Measurements from ENCODE around the gene ELP6. TPM values are rescaled to one million over a fixed set of nuclear protein-coding genes. Genes with fewer than 3 reads are reported as not detected.
"Not testable (repeated sequence)": the region's sequence is repeated elsewhere in the genome, so short reads cannot be mapped to it uniquely, and the experiment has no call there.

ELP6 gene
- total RNA-seq, 2 experiments from 2014 or later = 11.0 to 12.3 TPM

DNA sequence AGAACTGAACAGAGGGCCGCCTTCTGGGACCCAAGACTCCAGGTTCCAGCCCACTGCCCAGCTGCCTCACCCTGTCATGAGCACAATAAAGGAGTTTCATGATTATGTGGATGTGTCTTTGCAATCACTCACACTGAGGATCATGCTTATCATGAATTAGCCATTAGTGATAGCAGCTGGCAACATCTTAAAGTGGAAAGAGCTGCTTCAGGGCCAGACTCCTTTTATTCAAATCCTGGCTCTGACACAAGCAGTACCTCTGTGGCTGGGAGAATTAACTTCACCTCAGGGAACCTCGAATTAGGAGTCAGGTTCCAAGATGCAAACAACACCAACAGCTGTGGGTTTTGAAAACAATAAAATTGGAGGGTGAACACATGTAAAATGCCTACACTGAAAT, 31.1 kb downstream of the ELP6 start:
- H3K27ac Mint-ChIP-seq = no peak overlapping the region
- CTCF ChIA-PET = interaction anchor here (0.8 kb wide), 1 partner anchor 62 kb away, joined by 3 read pairs; no protein-coding TSS in a partner anchor

DNA sequence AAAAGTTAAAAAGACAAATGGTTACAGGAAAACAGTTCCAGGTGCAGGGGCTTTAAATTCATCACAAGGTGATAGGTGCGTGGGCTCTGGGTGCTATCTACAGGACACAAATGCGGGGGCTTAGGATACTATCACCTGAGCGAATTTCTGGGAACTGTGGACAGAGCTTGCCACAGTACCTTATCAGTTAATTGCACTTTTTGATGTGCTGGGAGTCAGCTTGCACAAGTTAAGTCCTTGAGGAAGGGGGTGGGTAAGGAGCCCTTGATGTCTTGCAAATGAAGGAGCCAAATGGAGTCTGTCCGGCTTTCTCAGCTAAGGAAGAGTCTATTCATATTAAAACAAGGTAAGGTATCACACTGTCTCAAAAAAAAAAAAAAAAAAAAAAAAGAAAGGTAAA, 31.7 kb downstream of the ELP6 start:
- H3K27ac ChIP-seq (ENCODE audit: low read depth in 1 of 2, low read length in 2 of 2); H3K36me3 ChIP-seq (ENCODE audit: insufficient read depth, low read length); H3K9me3 Mint-ChIP-seq; H3K4me1 ChIP-seq (ENCODE audit: insufficient read depth, low read length); H3K4me3 Mint-ChIP-seq; ATAC-seq (ENCODE audit: poor library complexity); H3K27ac Mint-ChIP-seq; H3K4me3 ChIP-seq (ENCODE audit: low read length); H3K9me3 ChIP-seq (ENCODE audit: control insufficient read depth in 1 of 2, insufficient read depth in 1 of 2, low read length in 2 of 2); H3K27me3 ChIP-seq (ENCODE audit: control insufficient read depth in 1 of 2, insufficient read depth in 2 of 2, low read length in 2 of 2); H3K36me3 Mint-ChIP-seq (ENCODE audit: low read depth); intact Hi-C loops (cut with DNase I, micrococcal nuclease); H3K27me3 Mint-ChIP-seq; CTCF ChIA-PET; H3K4me1 Mint-ChIP-seq (ENCODE audit: low read depth); DNase-seq: not testable (repeated sequence)
- POLR2A ChIA-PET = interaction anchor here (0.6 kb wide), 1 partner anchor 144 kb away, joined by 3 read pairs; no protein-coding TSS in a partner anchor

More for the DNA sequence above, 31.1 kb downstream of the ELP6 start:
- no peak overlapping the region for H3K27ac ChIP-seq (ENCODE audit: low read depth in 1 of 2, low read length in 2 of 2)
- H3K36me3 Mint-ChIP-seq (ENCODE audit: low read depth) = peaks cover 7% of the 10 kb centered on the region
- no peaks in the 10 kb centered on the region for H3K9me3 Mint-ChIP-seq
- H3K9me3 ChIP-seq (ENCODE audit: control insufficient read depth in 1 of 2, insufficient read depth in 1 of 2, low read length in 2 of 2) = no peaks in the 10 kb centered on the region
- H3K4me1 Mint-ChIP-seq (ENCODE audit: low read depth) = no peaks in the 10 kb centered on the region
- no peak overlapping the region for H3K4me3 ChIP-seq (ENCODE audit: low read length)
- intact Hi-C loops (cut with DNase I, micrococcal nuclease) = no loop called here
- H3K27me3 ChIP-seq (ENCODE audit: control insufficient read depth in 1 of 2, insufficient read depth in 2 of 2, low read length in 2 of 2) = no peaks in the 10 kb centered on the region
- POLR2A ChIA-PET = no interaction called here
- ATAC-seq (ENCODE audit: poor library complexity) = no peak
- TF ChIP-seq, protein P1, sequence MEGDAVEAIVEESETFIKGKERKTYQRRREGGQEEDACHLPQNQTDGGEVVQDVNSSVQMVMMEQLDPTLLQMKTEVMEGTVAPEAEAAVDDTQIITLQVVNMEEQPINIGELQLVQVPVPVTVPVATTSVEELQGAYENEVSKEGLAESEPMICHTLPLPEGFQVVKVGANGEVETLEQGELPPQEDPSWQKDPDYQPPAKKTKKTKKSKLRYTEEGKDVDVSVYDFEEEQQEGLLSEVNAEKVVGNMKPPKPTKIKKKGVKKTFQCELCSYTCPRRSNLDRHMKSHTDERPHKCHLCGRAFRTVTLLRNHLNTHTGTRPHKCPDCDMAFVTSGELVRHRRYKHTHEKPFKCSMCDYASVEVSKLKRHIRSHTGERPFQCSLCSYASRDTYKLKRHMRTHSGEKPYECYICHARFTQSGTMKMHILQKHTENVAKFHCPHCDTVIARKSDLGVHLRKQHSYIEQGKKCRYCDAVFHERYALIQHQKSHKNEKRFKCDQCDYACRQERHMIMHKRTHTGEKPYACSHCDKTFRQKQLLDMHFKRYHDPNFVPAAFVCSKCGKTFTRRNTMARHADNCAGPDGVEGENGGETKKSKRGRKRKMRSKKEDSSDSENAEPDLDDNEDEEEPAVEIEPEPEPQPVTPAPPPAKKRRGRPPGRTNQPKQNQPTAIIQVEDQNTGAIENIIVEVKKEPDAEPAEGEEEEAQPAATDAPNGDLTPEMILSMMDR (IDR thresholded peaks at IDR 0.05) = no peak
- no peaks in the 10 kb centered on the region for H3K36me3 ChIP-seq (ENCODE audit: insufficient read depth, low read length)
- H3K4me1 ChIP-seq (ENCODE audit: insufficient read depth, low read length) = no peaks in the 10 kb centered on the region
- no peaks in the 10 kb centered on the region for H3K27me3 Mint-ChIP-seq
- DNase-seq = no peak
- H3K4me3 Mint-ChIP-seq = no peak overlapping the region

DNA sequence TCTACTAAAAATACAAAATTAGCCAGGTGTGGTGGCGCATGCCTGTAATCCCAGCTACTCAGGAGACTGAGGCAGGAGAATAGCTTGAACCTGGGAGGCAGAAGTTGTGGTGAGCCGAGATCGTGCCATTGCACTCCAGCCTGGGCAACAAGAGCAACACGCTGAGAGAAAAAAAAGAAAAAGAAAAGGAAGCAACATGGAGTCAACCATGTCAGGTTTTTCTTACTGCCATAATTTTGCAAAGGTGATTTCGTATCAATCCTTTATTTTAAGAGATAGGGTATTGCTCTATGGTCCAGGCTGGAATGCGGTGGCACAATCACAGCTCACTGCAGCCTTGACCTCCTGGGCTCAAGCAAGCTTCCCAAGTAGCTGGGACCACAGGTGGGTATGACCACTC, 33.2 kb downstream of the ELP6 start:
- peak in 1 of 14 experiments; percentile 2 for DNase-seq
- POLR2A ChIA-PET; H3K27me3 ChIP-seq (ENCODE audit: control insufficient read depth in 1 of 2, insufficient read depth in 2 of 2, low read length in 2 of 2); H3K27me3 Mint-ChIP-seq; H3K36me3 ChIP-seq (ENCODE audit: insufficient read depth, low read length); H3K9me3 ChIP-seq (ENCODE audit: control insufficient read depth in 1 of 2, insufficient read depth in 1 of 2, low read length in 2 of 2); H3K27ac ChIP-seq (ENCODE audit: low read depth in 1 of 2, low read length in 2 of 2); intact Hi-C loops (cut with DNase I, micrococcal nuclease); H3K27ac Mint-ChIP-seq; H3K36me3 Mint-ChIP-seq (ENCODE audit: low read depth); H3K4me3 Mint-ChIP-seq; H3K9me3 Mint-ChIP-seq; H3K4me3 ChIP-seq (ENCODE audit: low read length); ATAC-seq (ENCODE audit: poor library complexity); CTCF ChIA-PET: not testable (repeated sequence)
- H3K4me1 Mint-ChIP-seq (ENCODE audit: low read depth) = peaks cover 15% of the 10 kb centered on the region
- peaks cover 12% of the 10 kb centered on the region for H3K4me1 ChIP-seq (ENCODE audit: insufficient read depth, low read length)

DNA sequence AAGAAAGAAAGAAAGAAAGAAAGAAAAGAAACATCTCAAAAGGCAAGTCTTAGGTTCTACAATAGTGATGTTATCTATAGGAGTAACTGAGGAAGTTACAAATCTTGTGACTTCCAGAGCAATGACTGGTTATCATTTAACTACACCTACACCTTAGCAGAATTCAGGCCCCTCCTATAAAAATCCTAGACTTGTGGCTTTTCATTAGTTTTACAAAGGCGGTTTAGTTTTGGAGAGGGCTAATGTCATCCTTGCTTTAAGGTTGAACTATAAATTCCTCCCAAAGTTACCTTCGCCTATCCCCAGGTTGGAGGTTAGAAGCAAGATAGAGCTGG, 33.7 kb downstream of the ELP6 start:
- TF ChIP-seq, protein P1 (IDR thresholded peaks at IDR 0.05) = no peak
- ATAC-seq (ENCODE audit: poor library complexity) = no peak
- POLR2A ChIA-PET = no interaction called here
- intact Hi-C loops (cut with DNase I, micrococcal nuclease) = loop anchor here (5.0 kb wide), 4 partner anchors 33 to 1613 kb away; partner anchors contain the start of genes CCDC12 (in 1 of the 2), ELP6 (in 1 of the 2), NBEAL2 (in 1 of the 2) and QRICH1 (in 1 of the 2)
- Histone ChIP-seq H3K4me3 (ENCODE audit: low read length) (no peak overlapping the region), H3K27me3 (ENCODE audit: control insufficient read depth in 1 of 2, insufficient read depth in 2 of 2, low read length in 2 of 2) (no peaks in the 10 kb centered on the region), H3K27ac (ENCODE audit: low read depth in 1 of 2, low read length in 2 of 2) (no peak overlapping the region), H3K4me1 (ENCODE audit: insufficient read depth, low read length) (peaks cover 15% of the 10 kb centered on the region), H3K9me3 (ENCODE audit: control insufficient read depth in 1 of 2, insufficient read depth in 1 of 2, low read length in 2 of 2) (no peaks in the 10 kb centered on the region), H3K36me3 (ENCODE audit: insufficient read depth, low read length) (no peaks in the 10 kb centered on the region)
- H3K4me1 Mint-ChIP-seq (ENCODE audit: low read depth) = peaks cover 20% of the 10 kb centered on the region
- no peaks in the 10 kb centered on the region for H3K9me3 Mint-ChIP-seq
- no peak overlapping the region for H3K27ac Mint-ChIP-seq
- H3K4me3 Mint-ChIP-seq = no peak overlapping the region
- CTCF ChIA-PET = no interaction called here
- peaks cover 9% of the 10 kb centered on the region for H3K36me3 Mint-ChIP-seq (ENCODE audit: low read depth)
- H3K27me3 Mint-ChIP-seq = no peaks in the 10 kb centered on the region
- DNase-seq = no peak

Measured in CD4-positive, alpha-beta T cell (primary cell).